ENCODE data around the gene RPP40. TPM values are rescaled to one million over a fixed set of nuclear protein-coding genes. Genes with fewer than 3 reads are reported as not detected.

The RPP40 gene
- total RNA-seq, 1 experiment from 2014 or later, result 15.9 TPM

DNA sequence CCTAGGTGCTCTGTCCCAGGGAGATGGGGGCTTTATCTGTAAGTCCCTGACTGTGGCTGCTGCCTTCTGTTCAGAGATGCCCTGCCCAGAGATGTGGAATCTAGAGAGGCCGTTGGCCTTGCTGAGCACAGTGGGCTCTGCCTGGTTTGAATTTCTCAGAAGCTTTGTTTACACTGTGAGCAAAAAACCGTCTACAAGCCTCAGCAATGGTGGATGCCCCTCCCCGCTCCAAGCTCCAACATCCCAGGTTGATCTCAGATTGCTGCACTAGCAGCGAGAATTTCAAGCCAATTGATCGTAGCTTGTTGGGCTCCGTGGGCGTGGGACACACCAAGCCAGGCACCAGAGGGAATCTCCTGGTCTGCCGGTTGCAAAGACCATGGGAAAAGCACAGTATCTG, 16.3 kb upstream of the RPP40 start (continued):
- TF ChIP-seq, protein P1, sequence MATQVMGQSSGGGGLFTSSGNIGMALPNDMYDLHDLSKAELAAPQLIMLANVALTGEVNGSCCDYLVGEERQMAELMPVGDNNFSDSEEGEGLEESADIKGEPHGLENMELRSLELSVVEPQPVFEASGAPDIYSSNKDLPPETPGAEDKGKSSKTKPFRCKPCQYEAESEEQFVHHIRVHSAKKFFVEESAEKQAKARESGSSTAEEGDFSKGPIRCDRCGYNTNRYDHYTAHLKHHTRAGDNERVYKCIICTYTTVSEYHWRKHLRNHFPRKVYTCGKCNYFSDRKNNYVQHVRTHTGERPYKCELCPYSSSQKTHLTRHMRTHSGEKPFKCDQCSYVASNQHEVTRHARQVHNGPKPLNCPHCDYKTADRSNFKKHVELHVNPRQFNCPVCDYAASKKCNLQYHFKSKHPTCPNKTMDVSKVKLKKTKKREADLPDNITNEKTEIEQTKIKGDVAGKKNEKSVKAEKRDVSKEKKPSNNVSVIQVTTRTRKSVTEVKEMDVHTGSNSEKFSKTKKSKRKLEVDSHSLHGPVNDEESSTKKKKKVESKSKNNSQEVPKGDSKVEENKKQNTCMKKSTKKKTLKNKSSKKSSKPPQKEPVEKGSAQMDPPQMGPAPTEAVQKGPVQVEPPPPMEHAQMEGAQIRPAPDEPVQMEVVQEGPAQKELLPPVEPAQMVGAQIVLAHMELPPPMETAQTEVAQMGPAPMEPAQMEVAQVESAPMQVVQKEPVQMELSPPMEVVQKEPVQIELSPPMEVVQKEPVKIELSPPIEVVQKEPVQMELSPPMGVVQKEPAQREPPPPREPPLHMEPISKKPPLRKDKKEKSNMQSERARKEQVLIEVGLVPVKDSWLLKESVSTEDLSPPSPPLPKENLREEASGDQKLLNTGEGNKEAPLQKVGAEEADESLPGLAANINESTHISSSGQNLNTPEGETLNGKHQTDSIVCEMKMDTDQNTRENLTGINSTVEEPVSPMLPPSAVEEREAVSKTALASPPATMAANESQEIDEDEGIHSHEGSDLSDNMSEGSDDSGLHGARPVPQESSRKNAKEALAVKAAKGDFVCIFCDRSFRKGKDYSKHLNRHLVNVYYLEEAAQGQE (IDR thresholded peaks at IDR 0.05; ENCODE audit: low read depth), result no peak
- TF ChIP-seq RAD21 (IDR thresholded peaks at IDR 0.05; ENCODE audit: low read depth), result no peak
- no peak for TF ChIP-seq SIN3A (IDR thresholded peaks at IDR 0.05; ENCODE audit: low read depth)
- no peak for TF ChIP-seq SP1 (IDR thresholded peaks at IDR 0.05; ENCODE audit: low read depth)

DNA sequence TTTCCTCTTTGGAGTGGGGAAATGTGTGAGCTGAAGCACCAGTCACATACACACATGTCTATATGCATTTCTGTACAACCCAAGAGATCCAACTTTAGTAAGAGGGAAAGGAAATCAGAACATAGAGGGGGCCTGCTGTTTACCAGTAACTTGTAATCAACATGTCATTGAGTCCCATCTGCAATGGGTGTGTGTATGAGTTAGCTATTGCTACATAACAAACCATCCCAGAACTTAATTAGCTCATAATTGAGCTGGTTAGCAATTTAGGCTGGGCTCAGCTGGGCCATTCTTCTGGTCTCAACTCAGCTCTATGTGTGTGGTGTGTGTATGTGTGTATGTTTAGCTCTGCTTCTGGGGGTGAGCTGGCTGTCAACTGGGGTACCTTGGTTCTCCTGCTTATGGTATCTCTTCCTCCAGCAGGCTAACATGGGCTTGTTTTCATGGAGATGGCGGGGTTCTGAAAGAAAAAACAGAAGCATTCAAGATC, 10.3 kb upstream of the RPP40 start:
- RAD21 ChIA-PET (ENCODE audit: low non-redundant PET in 1 of 2, low total read pairs in 2 of 2, uncharacterized antibody in 2 of 2, unreplicated experiment in 2 of 2), result no interaction called here
- no peak overlapping the region for H3K27ac ChIP-seq (ENCODE audit: low read depth, low read length)
- no peak for TF ChIP-seq RAD21 (IDR thresholded peaks at IDR 0.05; ENCODE audit: low read depth)
- no peak for TF ChIP-seq CEBPB (IDR thresholded peaks at IDR 0.05; ENCODE audit: low read depth)
- TF ChIP-seq, protein P2, sequence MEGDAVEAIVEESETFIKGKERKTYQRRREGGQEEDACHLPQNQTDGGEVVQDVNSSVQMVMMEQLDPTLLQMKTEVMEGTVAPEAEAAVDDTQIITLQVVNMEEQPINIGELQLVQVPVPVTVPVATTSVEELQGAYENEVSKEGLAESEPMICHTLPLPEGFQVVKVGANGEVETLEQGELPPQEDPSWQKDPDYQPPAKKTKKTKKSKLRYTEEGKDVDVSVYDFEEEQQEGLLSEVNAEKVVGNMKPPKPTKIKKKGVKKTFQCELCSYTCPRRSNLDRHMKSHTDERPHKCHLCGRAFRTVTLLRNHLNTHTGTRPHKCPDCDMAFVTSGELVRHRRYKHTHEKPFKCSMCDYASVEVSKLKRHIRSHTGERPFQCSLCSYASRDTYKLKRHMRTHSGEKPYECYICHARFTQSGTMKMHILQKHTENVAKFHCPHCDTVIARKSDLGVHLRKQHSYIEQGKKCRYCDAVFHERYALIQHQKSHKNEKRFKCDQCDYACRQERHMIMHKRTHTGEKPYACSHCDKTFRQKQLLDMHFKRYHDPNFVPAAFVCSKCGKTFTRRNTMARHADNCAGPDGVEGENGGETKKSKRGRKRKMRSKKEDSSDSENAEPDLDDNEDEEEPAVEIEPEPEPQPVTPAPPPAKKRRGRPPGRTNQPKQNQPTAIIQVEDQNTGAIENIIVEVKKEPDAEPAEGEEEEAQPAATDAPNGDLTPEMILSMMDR (IDR thresholded peaks at IDR 0.05 in 2 of 3, conservative IDR thresholded peaks at IDR 0.05 in 1 of 3; ENCODE audit: borderline replicate concordance in 1 of 3, insufficient read depth in 1 of 3, low read depth in 2 of 3, low read length in 2 of 3), result no peak
- TF ChIP-seq EZH2 (IDR thresholded peaks at IDR 0.05), result no peak
- TF ChIP-seq, protein P3, sequence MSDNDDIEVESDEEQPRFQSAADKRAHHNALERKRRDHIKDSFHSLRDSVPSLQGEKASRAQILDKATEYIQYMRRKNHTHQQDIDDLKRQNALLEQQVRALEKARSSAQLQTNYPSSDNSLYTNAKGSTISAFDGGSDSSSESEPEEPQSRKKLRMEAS (IDR thresholded peaks at IDR 0.05), result no peak
- TF ChIP-seq SRF (IDR thresholded peaks at IDR 0.05; ENCODE audit: low read depth), result no peak
- TF ChIP-seq, protein P4, sequence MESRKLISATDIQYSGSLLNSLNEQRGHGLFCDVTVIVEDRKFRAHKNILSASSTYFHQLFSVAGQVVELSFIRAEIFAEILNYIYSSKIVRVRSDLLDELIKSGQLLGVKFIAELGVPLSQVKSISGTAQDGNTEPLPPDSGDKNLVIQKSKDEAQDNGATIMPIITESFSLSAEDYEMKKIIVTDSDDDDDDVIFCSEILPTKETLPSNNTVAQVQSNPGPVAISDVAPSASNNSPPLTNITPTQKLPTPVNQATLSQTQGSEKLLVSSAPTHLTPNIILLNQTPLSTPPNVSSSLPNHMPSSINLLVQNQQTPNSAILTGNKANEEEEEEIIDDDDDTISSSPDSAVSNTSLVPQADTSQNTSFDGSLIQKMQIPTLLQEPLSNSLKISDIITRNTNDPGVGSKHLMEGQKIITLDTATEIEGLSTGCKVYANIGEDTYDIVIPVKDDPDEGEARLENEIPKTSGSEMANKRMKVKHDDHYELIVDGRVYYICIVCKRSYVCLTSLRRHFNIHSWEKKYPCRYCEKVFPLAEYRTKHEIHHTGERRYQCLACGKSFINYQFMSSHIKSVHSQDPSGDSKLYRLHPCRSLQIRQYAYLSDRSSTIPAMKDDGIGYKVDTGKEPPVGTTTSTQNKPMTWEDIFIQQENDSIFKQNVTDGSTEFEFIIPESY (IDR thresholded peaks at IDR 0.05; ENCODE audit: extremely low read depth, insufficient replicate concordance, low read length), result no peak
- TF ChIP-seq JUND (IDR thresholded peaks at IDR 0.05), result no peak
- TF ChIP-seq ELF1 (IDR thresholded peaks at IDR 0.05; ENCODE audit: borderline replicate concordance, low read depth), result no peak
- TF ChIP-seq FOSL1 (IDR thresholded peaks at IDR 0.05; ENCODE audit: low read depth), result no peak
- no peak for TF ChIP-seq ZFX (IDR thresholded peaks at IDR 0.05)
- TF ChIP-seq, protein P5, sequence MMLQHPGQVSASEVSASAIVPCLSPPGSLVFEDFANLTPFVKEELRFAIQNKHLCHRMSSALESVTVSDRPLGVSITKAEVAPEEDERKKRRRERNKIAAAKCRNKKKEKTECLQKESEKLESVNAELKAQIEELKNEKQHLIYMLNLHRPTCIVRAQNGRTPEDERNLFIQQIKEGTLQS (IDR thresholded peaks at IDR 0.05), result no peak
- no peak for TF ChIP-seq SP1 (IDR thresholded peaks at IDR 0.05; ENCODE audit: low read depth)
- TF ChIP-seq TCF7L2 (IDR thresholded peaks at IDR 0.05; ENCODE audit: borderline replicate concordance, extremely low read depth, insufficient read depth, insufficient read length), result no peak
- no peak for TF ChIP-seq CBX3 (IDR thresholded peaks at IDR 0.05; ENCODE audit: low read depth)
- no peak for TF ChIP-seq POLR2AphosphoS5 (IDR thresholded peaks at IDR 0.05; ENCODE audit: low read depth, low read length)
- H3K36me3 ChIP-seq (ENCODE audit: control insufficient read depth in 1 of 2, insufficient read depth in 2 of 2, low read length in 2 of 2), result no peaks in the 10 kb centered on the region
- no peak overlapping the region for H3K4me3 ChIP-seq (replicated peaks in 1 of 2; ENCODE audit: low read depth in 1 of 2, low read length in 2 of 2)
- ATAC-seq (no peak), DNase-seq (ENCODE audit: low read depth, low spot score) (no peak)
- no peak overlapping the region for H3K9ac ChIP-seq (ENCODE audit: low read length)
- CTCF ChIA-PET, result no interaction called here
- H3K4me2 ChIP-seq (ENCODE audit: low read length), result no peak overlapping the region
- no TSS peak for BruUV-seq (replicated peaks)
- no peaks in the 10 kb centered on the region for H3K9me2 ChIP-seq (ENCODE audit: insufficient read depth)
- intact Hi-C loops (cut with micrococcal nuclease), result no loop called here
- no peaks in the 10 kb centered on the region for H3K4me1 ChIP-seq (ENCODE audit: control insufficient read depth in 1 of 2, insufficient read depth in 2 of 2, low read length in 2 of 2)
- no peaks in the 10 kb centered on the region for H4K20me1 ChIP-seq (ENCODE audit: insufficient read depth)
- H2AFZ ChIP-seq (ENCODE audit: low read depth, low read length, poor library complexity, severe bottlenecking), result no peak overlapping the region
- no peaks in the 10 kb centered on the region for H3K9me3 ChIP-seq (ENCODE audit: control insufficient read depth in 1 of 2, insufficient read depth in 1 of 2, low read depth in 1 of 2, low read length in 2 of 2)
- H3K79me2 ChIP-seq (ENCODE audit: insufficient read depth, low read length), result no peaks in the 10 kb centered on the region
- POLR2A ChIA-PET, result no interaction called here
- no peaks in the 10 kb centered on the region for H3K27me3 ChIP-seq (ENCODE audit: insufficient read depth, low read length)
